Measurements from ENCODE around the gene CDH10. TPM values are rescaled to one million over a fixed set of nuclear protein-coding genes. Genes with fewer than 3 reads are reported as not detected.

CDH10 gene
- total RNA-seq, 1 donor from 2014 or later = not detected

DNA sequence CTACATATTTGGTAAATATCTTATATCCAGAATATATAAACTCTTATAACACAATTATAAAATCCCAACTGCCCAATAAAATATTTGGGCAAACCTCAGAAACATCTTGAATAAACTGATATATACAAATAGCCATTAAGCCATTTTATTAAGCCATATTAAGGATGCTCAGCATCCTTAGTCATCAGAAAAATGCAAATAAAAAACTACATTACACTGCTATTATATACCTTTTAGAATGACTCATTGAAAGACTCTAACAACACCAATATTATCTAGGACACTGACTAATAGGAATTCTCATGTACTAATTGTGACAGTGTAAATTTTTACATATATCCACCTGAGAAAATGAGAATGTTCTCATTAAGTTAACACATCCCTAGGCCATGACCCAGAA, 77.8 kb downstream of the CDH10 start:
- peaks cover 9% of the 10 kb centered on the region for H3K9me3 Mint-ChIP-seq
- DNase-seq = no peak
- no peak overlapping the region for H3K4me3 Mint-ChIP-seq
- no peaks in the 10 kb centered on the region for H3K36me3 Mint-ChIP-seq (ENCODE audit: low read depth)
- H3K27ac Mint-ChIP-seq = no peak overlapping the region
- H3K27me3 Mint-ChIP-seq = no peaks in the 10 kb centered on the region
- no peaks in the 10 kb centered on the region for H3K4me1 Mint-ChIP-seq
- intact Hi-C loops (cut with micrococcal nuclease) = no loop called here

DNA sequence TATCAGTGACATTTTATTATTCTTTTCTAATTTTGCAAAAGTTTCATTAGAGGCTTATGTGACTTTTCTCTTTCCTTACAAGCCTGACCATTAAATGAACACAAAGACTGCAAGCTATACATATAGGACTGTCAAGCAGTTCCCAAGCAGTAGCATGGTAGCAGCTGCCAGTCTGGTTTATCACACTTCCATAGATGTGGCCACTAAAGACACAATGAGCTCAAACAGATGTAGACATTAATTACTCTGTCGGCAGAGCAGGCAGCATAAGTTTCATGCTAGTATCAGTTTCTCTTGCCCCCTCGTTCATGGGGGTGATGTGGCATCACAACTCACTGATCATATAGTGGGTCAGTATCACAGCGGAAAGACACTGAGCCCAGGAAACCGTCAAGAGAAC, 89.5 kb downstream of the CDH10 start:
- DNase-seq = no peak
- no peaks in the 10 kb centered on the region for H3K27me3 Mint-ChIP-seq
- no peaks in the 10 kb centered on the region for H3K4me1 Mint-ChIP-seq
- intact Hi-C loops (cut with micrococcal nuclease) = no loop called here
- no peaks in the 10 kb centered on the region for H3K36me3 Mint-ChIP-seq (ENCODE audit: low read depth)
- H3K9me3 Mint-ChIP-seq = peaks cover 4% of the 10 kb centered on the region
- H3K27ac Mint-ChIP-seq = no peak overlapping the region
- H3K4me3 Mint-ChIP-seq = no peak overlapping the region

DNA sequence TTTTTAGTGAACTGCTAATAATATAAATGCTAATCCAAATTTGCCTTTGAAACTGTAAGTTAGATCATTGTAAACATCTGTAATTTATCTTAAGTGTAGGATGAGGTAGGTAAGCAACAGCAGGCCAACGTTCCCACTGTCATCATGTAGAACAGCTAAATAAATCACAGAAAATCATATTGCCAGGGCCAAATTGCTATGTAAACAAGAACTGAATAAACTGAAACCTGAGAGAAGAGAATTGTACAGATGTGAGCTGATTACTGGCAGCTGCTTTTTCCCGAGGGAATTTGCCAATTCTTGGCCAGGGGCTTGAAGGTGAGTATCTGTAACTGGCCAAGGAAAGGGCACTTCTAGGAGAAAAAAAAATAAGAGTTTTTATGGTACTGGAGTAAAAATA, 97.6 kb downstream of the CDH10 start:
- Mint-ChIP-seq H3K4me1 (no peaks in the 10 kb centered on the region), H3K36me3 (ENCODE audit: low read depth) (no peaks in the 10 kb centered on the region), H3K4me3 (no peak overlapping the region), H3K9me3 (no peaks in the 10 kb centered on the region), H3K27me3 (no peaks in the 10 kb centered on the region), H3K27ac (no peak overlapping the region)
- intact Hi-C loops (cut with micrococcal nuclease) = no loop called here
- DNase-seq = no peak

DNA sequence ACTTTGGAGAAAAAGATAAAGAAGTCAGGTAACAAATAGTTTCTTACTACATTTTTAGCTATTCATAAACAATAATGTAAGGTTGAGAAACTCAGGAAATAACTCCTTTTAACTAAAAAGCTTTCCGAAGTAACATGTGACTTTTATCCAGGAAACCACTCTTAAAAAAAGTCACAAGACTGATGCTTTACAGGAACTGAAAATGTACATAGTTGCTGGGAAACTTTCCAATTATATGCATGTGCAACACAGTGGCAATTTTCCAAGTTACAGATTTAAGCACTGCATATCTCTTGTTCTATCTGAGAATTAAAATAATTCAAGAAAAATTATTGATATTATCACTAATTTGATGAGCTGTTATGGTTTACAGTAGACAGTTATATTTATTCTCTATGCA, 105.2 kb downstream of the CDH10 start:
- peaks cover 6% of the 10 kb centered on the region for H3K9me3 Mint-ChIP-seq
- no peaks in the 10 kb centered on the region for H3K4me1 Mint-ChIP-seq
- no peak overlapping the region for H3K4me3 Mint-ChIP-seq

DNA sequence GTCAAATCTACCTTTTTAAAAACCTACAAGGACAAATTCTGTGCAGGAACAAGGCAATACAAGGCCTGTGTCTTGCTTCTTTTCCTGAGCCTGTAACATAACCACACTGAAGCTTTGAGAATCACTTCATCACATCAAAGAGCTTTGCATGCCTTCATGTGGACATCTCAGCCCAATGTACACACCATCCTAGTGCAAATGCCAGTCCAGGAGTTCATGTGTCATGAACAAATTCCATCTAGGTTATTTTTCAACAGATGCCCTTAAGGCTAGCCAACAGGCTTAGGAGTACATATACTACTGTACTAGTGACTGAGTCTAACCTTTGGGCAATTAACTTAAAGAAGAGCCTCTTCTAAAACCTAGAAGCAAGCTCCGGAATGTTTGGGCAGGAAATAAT, 106.4 kb downstream of the CDH10 start:
- Mint-ChIP-seq H3K27me3 (no peaks in the 10 kb centered on the region), H3K4me1 (no peaks in the 10 kb centered on the region), H3K4me3 (no peak overlapping the region), H3K27ac (no peak overlapping the region), H3K9me3 (peaks cover 6% of the 10 kb centered on the region), H3K36me3 (ENCODE audit: low read depth) (no peaks in the 10 kb centered on the region)
- intact Hi-C loops (cut with micrococcal nuclease) = no loop called here
- no peak for DNase-seq

More for the DNA sequence above, 105.2 kb downstream of the CDH10 start:
- DNase-seq = no peak
- intact Hi-C loops (cut with micrococcal nuclease) = no loop called here
- no peaks in the 10 kb centered on the region for H3K27me3 Mint-ChIP-seq
- no peak overlapping the region for H3K27ac Mint-ChIP-seq
- H3K36me3 Mint-ChIP-seq (ENCODE audit: low read depth) = no peaks in the 10 kb centered on the region

DNA sequence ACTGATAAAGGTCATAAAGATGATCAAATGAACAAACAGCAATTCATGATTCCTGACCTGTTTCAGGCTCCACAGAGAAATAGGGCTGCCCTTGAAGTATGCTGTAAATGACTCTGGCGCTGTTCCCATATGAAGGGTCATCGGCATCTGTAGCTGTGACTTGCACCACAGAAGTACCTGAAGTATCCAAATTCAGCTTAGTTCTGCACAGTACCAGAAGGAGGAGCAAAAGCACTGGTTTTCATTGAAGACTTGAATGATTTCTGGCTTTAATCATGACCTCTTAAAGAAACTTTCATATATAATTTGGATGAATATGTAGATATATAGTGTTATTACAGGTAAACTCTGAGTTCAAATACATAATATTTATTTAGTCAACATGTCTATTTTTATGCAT, 109.1 kb downstream of the CDH10 start:
- no peak for DNase-seq
- Mint-ChIP-seq H3K27me3 (no peaks in the 10 kb centered on the region), H3K4me3 (no peak overlapping the region), H3K27ac (no peak overlapping the region), H3K4me1 (no peaks in the 10 kb centered on the region), H3K9me3 (peaks cover 6% of the 10 kb centered on the region), H3K36me3 (ENCODE audit: low read depth) (no peaks in the 10 kb centered on the region)
- intact Hi-C loops (cut with micrococcal nuclease) = no loop called here

DNA sequence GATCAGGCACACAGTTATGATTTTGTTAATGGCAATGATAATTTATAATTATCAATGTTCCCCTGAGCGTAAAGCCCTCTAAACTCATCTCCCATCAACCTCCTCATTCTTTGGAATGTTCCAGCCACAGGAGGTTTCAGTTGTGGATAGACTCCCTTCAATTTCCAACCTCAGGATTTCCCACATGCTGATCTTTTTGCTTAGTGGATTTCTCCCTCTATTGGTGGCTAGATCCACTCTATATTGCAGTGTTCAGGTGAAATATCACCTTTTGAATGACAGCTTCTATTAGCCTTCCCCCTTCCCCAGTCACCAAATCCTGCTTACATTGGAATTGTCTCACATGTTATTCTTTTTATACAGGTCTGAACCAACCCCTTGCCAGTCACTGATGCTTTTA, 113.9 kb downstream of the CDH10 start:
- Mint-ChIP-seq H3K4me1 (no peaks in the 10 kb centered on the region), H3K9me3 (no peaks in the 10 kb centered on the region), H3K27me3 (no peaks in the 10 kb centered on the region), H3K27ac (no peak overlapping the region), H3K36me3 (ENCODE audit: low read depth) (no peaks in the 10 kb centered on the region), H3K4me3 (no peak overlapping the region)
- DNase-seq = no peak
- intact Hi-C loops (cut with micrococcal nuclease) = no loop called here

DNA sequence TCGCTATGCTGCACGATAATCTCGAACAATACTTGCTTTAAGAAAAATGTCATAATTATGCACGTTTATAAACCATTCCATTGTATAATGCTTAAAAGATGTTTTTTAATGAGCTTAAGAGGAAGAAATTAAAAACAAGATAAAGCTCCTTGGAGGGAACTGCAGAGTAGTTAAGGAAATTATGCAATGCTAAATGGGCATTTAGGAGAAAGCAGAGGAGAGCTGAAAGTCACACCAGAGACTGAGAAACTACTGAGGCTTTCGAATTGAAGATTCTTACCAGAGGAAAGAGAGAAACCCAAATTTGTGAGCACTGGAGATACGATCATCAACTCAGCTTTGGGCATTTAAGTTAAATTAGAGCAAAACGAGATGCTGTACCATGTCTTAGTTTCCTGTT, 119.4 kb downstream of the CDH10 start:
- DNase-seq = no peak
- Mint-ChIP-seq H3K36me3 (ENCODE audit: low read depth) (no peaks in the 10 kb centered on the region), H3K27ac (no peak overlapping the region), H3K4me3 (no peak overlapping the region), H3K9me3 (no peaks in the 10 kb centered on the region), H3K4me1 (no peaks in the 10 kb centered on the region), H3K27me3 (no peaks in the 10 kb centered on the region)
- intact Hi-C loops (cut with micrococcal nuclease) = no loop called here

DNA sequence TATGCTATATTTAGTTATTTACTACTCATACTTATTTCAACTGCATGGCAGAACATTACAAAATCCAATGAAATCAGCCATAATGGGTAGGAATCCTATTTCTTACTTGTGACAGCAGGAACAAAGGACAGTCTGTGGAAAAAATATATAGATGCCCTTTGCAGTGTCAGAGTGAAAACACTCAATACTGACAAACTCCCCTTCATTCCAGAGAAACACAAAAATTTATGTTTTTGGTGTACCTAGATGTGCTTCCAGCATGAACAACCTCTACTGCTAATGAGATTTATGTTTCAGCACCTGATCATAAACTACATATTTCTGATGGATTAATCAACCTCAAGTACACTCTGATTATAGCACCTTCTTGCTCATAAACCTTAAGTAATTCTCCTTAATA, 132.4 kb downstream of the CDH10 start:
- no peaks in the 10 kb centered on the region for H3K4me1 Mint-ChIP-seq
- H3K9me3 Mint-ChIP-seq = peaks cover 3% of the 10 kb centered on the region
- intact Hi-C loops (cut with micrococcal nuclease) = no loop called here
- no peak overlapping the region for H3K4me3 Mint-ChIP-seq
- H3K27me3 Mint-ChIP-seq = no peaks in the 10 kb centered on the region
- no peak overlapping the region for H3K27ac Mint-ChIP-seq
- no peak for DNase-seq
- H3K36me3 Mint-ChIP-seq (ENCODE audit: low read depth) = no peaks in the 10 kb centered on the region

DNA sequence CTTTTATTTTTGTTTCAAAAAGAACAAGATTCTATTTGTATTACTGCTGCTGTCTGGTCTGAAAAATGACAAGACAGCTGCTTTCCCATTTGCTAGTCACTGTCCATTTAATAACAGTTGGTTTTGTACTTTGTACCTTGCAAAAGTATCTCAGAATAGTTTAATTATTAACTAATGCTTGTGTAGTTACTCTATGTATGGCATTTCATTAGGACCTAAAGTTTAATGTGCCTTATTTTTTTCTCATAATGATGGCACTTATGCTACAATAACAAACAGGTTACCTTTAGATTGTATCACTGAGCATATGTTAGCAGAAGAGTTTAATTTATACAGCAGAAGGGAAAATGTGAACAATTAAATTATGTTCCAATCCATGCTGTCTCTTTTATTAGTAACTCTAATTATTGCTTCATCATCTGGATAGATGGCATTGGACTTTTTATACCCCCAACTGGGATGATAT, 134.2 kb downstream of the CDH10 start:
- no peaks in the 10 kb centered on the region for H3K4me1 Mint-ChIP-seq
- no peak for DNase-seq
- H3K27ac Mint-ChIP-seq = no peak overlapping the region
- intact Hi-C loops (cut with micrococcal nuclease) = no loop called here
- no peak overlapping the region for H3K4me3 Mint-ChIP-seq
- H3K36me3 Mint-ChIP-seq (ENCODE audit: low read depth) = no peaks in the 10 kb centered on the region
- no peaks in the 10 kb centered on the region for H3K27me3 Mint-ChIP-seq
- H3K9me3 Mint-ChIP-seq = peaks cover 7% of the 10 kb centered on the region

DNA sequence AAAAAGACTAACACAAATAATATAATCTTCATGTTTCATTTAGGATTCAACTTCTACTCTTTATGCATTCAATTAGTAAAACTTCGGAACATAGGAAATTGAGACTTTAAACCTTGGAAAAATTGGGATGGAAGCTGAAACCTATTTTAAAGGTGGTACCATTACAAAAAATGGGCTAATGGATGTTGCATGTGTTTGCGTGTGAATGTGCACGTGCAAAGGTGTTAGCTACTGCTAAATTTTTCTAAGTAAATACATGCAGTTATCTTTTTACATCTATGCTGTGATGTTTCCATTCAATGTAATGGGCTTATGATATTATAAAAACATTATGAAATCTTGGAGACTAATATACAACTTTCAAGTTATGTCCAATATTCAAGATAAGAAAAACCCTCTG, 134.8 kb downstream of the CDH10 start:
- Mint-ChIP-seq H3K4me1 (no peaks in the 10 kb centered on the region), H3K36me3 (ENCODE audit: low read depth) (no peaks in the 10 kb centered on the region), H3K4me3 (no peak overlapping the region), H3K27ac (no peak overlapping the region), H3K27me3 (no peaks in the 10 kb centered on the region), H3K9me3 (peaks cover 7% of the 10 kb centered on the region)
- no peak for DNase-seq
- intact Hi-C loops (cut with micrococcal nuclease) = no loop called here

DNA sequence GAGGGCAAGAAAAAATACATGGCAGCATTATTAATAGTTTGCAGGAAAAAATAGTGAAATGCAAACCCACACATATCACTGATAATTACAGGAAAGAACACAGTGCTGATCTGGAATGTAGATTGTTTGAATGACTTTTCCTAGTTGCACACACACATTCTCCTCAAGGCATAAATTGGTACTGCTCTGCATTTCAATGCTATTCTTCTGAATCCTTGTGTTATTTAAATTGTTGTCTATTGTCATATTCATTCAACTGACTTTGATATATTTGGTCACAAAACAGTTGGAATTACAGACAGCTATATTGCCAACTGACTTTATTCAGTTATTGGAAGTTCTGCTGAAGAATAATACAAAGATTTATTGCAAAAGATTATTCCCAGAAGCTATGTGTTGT, 139.5 kb downstream of the CDH10 start:
- H3K9me3 Mint-ChIP-seq = peaks cover 8% of the 10 kb centered on the region
- DNase-seq = no peak
- no peak overlapping the region for H3K4me3 Mint-ChIP-seq
- H3K27ac Mint-ChIP-seq = no peak overlapping the region
- no peaks in the 10 kb centered on the region for H3K36me3 Mint-ChIP-seq (ENCODE audit: low read depth)
- H3K27me3 Mint-ChIP-seq = no peaks in the 10 kb centered on the region
- H3K4me1 Mint-ChIP-seq = no peaks in the 10 kb centered on the region
- intact Hi-C loops (cut with micrococcal nuclease) = no loop called here

DNA sequence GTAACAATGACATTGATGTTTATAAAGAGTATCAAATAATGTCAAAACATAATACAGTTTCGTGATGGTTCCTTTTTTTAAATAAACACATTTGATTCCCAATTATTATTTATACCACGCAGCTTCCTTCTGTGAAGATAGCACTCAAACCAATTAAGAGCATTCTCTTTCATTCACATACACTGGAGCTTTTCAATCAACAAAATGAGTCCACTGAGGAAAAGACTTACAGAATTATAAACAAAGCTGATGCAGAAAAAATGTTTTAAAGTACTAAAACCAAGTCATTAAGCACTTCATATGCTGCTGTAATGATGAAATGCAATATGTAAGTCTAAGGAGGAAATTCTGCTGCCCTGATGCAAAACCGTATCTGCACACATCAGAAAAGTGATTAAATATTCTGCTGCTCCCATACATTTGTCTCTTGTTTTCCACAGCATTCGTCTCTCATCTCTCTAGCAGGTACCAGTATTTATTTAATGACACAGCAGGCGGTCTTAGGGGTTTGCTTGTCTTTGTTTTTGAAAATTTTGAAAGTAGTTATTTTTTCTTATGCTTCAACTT, 147.1 kb downstream of the CDH10 start:
- intact Hi-C loops (cut with micrococcal nuclease) = no loop called here
- DNase-seq = no peak
- H3K27ac Mint-ChIP-seq = no peak overlapping the region
- no peak overlapping the region for H3K4me3 Mint-ChIP-seq
- H3K4me1 Mint-ChIP-seq = no peaks in the 10 kb centered on the region
- no peaks in the 10 kb centered on the region for H3K36me3 Mint-ChIP-seq (ENCODE audit: low read depth)
- peaks cover 5% of the 10 kb centered on the region for H3K9me3 Mint-ChIP-seq
- no peaks in the 10 kb centered on the region for H3K27me3 Mint-ChIP-seq

DNA sequence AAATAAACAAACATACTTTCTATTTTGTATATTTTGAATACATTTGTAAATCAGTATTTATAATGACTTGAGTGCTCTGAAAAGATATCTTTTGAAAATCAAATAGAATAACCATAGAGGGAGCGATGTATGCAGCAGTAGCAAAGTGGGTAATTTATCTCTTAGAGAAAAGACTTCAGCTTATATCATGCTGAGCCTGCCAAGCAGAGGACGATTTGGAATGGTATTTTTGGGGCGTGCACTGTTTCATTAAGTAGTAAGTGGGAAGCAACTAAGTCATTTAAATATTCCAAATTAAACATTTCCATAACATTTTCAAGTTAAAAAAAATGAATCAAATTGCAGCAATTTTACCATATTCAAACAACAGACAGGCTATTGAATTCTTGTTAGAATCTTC, 147.6 kb downstream of the CDH10 start:
- Mint-ChIP-seq H3K36me3 (ENCODE audit: low read depth) (no peaks in the 10 kb centered on the region), H3K27me3 (no peaks in the 10 kb centered on the region), H3K27ac (no peak overlapping the region), H3K4me3 (no peak overlapping the region), H3K9me3 (no peaks in the 10 kb centered on the region), H3K4me1 (no peaks in the 10 kb centered on the region)
- no peak for DNase-seq
- intact Hi-C loops (cut with micrococcal nuclease) = no loop called here

DNA sequence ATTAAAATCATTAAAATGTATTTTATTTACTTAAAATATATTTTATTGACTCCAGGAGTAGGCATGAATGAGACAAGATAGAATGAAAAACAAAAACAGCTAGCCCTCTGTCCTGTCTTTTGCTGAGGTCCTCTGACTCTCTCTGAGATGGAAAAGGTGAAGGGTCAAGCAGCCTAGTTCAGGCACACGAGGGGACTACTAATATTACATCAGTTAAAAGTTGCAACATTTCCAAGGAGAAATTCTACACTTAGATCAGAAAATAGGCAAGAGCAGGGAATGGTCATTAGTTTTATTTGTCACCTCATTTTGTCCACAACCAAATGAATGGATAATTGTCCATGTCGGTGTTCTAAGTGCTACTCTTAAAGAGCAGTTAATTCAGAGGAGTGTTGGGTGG, 148.5 kb downstream of the CDH10 start:
- no peaks in the 10 kb centered on the region for H3K36me3 Mint-ChIP-seq (ENCODE audit: low read depth)
- no peak overlapping the region for H3K4me3 Mint-ChIP-seq
- no peak overlapping the region for H3K27ac Mint-ChIP-seq
- no peaks in the 10 kb centered on the region for H3K27me3 Mint-ChIP-seq
- DNase-seq = no peak
- H3K9me3 Mint-ChIP-seq = no peaks in the 10 kb centered on the region
- H3K4me1 Mint-ChIP-seq = no peaks in the 10 kb centered on the region
- intact Hi-C loops (cut with micrococcal nuclease) = no loop called here
